Muscle of leg (tissue), 11 donors: Measurements from ENCODE around the gene UFSP2. TPM values are rescaled to one million over a fixed set of nuclear protein-coding genes. Genes with fewer than 3 reads are reported as not detected.
A peak's percentile ranks its signal among the peaks of the same experiment; 100 is the strongest.

Source experiments
- DNase-seq: peaks from one replicate; pipeline ENCODE4 v3.0.0; 2013
- H3K27ac ChIP-seq: one replicate; pipeline ENCODE4 v1.5.1; 2013; ENCODE audit warnings: mild to moderate bottlenecking, low read length, control low read depth
- H3K27me3 ChIP-seq: one replicate; pipeline ENCODE4 v1.6.1; 2013; ENCODE audit warnings: low read length; ENCODE audit not compliant: control insufficient read depth, insufficient read depth
- H3K36me3 ChIP-seq: one replicate; pipeline ENCODE4 v1.6.1; 2013; ENCODE audit warnings: low read length; ENCODE audit not compliant: control insufficient read depth, insufficient read depth
- H3K4me1 ChIP-seq: one replicate; pipeline ENCODE4 v1.6.1; 2013; ENCODE audit warnings: low read length; ENCODE audit not compliant: control insufficient read depth, insufficient read depth
- H3K4me3 ChIP-seq: one replicate; pipeline ENCODE4 v1.5.1; 2013; ENCODE audit warnings: low read length, control low read depth
- H3K9me3 ChIP-seq: replicated peaks from 2 replicates; pipeline ENCODE4 v1.6.1; 2013; ENCODE audit warnings: low read depth, low read length; ENCODE audit not compliant: control insufficient read depth
- WGBS: methylation state at CpG from one replicate; pipeline ENCODE4 v1.1.5; 2013; ENCODE audit warnings: missing lambda C conversion rate; ENCODE audit not compliant: insufficient coverage; 5-methylcytosine and 5-hydroxymethylcytosine counted together
- polyA plus RNA-seq, 8 donors: library from polyadenylated mRNA; unstranded; fragments of 120-200 nt; gene quantifications; one replicate each; pipeline versions ENCODE4 v1.2.1 to v1.2.3, GENCODE V29; 2013; ENCODE audit warnings: inconsistent platforms in 1 of 8, low replicate concordance in 1 of 8; ENCODE audit not compliant: insufficient read length in 8 of 8, insufficient read depth in 1 of 8
- total RNA-seq: library from RNA; stranded (reverse); fragments of 120-200 nt; gene quantifications from one replicate; pipeline ENCODE4 v1.2.4, GENCODE V29; 2013

The UFSP2 gene
- total and polyA plus RNA-seq, 9 donors: 35.7 to 57.2 (median 41.2) TPM

- Histone ChIP-seq H3K27me3 (no peaks in the 10 kb centered on the region), H3K4me3 (no peak overlapping the region), H3K27ac (no peak overlapping the region), H3K36me3 (no peaks in the 10 kb centered on the region), H3K9me3 (no peaks in the 10 kb centered on the region), H3K4me1 (no peaks in the 10 kb centered on the region)
- DNase-seq: no peak
These were observed 12.0 kb upstream of the UFSP2 start for GRCh38 chr4:185437809-185438208.

DNA sequence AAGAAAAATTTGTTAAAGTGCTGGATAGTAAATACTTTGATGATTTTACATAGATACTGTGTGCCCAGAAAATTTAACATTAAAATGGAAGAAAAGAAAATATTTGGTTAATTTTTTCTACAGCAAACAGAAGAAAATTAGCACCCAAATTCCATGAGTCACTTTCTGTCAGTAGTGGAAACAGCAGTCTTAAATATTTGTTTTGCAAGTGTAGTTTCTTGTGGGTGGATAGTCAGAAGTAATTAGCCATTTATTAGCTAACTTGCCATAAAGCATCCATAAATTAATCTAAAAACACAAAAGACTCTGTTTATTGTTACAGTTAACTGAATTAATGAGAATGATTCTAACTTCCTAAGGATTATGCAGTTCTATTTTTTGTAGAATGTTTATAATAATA lies 9.7 kb upstream of the UFSP2 start:
- Histone ChIP-seq H3K4me1 (no peaks in the 10 kb centered on the region), H3K9me3 (no peaks in the 10 kb centered on the region), H3K36me3 (no peaks in the 10 kb centered on the region), H3K4me3 (no peak overlapping the region), H3K27me3 (no peaks in the 10 kb centered on the region), H3K27ac (no peak overlapping the region)
- no peak for DNase-seq

DNA sequence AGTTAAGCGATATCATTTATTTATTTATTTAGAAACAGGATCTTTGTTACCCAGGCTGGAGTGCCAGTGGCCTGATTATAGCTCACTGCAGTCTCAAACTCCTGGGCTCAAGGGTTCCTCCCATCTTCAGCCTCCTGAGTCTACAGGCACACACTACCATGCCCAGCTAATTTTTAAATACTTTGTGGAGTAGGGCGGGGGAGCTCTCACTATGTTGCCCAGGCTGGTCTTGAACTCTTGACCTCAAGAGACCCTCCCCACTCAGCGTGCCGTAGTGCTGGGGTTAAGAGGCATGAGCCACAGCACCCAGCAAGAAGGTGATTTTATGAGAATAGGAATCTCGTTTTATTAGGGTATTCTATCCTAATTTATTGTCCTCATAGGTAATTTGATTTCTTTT lies 3.9 kb upstream of the UFSP2 start:
- no peak overlapping the region for H3K27ac ChIP-seq
- H3K27me3 ChIP-seq: no peaks in the 10 kb centered on the region
- H3K36me3 ChIP-seq: no peaks in the 10 kb centered on the region
- H3K9me3 ChIP-seq: no peaks in the 10 kb centered on the region
- H3K4me3 ChIP-seq: no peak overlapping the region
- no CpG with 5 or more reads among the region's 5 CpGs for WGBS
- DNase-seq: no peak
- H3K4me1 ChIP-seq: peaks cover 10% of the 10 kb centered on the region

GRCh38 chr4:185426960-185427688 lies 1.4 kb upstream of the UFSP2 start:
- H3K9me3 ChIP-seq: no peaks in the 10 kb centered on the region
- peaks cover under 1% of the 10 kb centered on the region for H3K36me3 ChIP-seq
- no peak for DNase-seq
- WGBS: 91% methylated on average over 15 of the region's 22 CpGs
- H3K27ac ChIP-seq: no peak overlapping the region
- H3K4me3 ChIP-seq: no peak overlapping the region
- no peaks in the 10 kb centered on the region for H3K27me3 ChIP-seq
- peaks cover 15% of the 10 kb centered on the region for H3K4me1 ChIP-seq

GRCh38 chr4:185424905-185425646 lies 688 bp downstream of the UFSP2 start:
- Histone ChIP-seq H3K4me3 (peak overlapping the region; percentile 73), H3K9me3 (no peaks in the 10 kb centered on the region), H3K27me3 (no peaks in the 10 kb centered on the region), H3K36me3 (peaks cover 3% of the 10 kb centered on the region), H3K27ac (peak overlapping the region; percentile 95), H3K4me1 (peaks cover 15% of the 10 kb centered on the region)
- WGBS: 22% methylated on average over 11 of the region's 13 CpGs
- DNase-seq: no peak

DNA sequence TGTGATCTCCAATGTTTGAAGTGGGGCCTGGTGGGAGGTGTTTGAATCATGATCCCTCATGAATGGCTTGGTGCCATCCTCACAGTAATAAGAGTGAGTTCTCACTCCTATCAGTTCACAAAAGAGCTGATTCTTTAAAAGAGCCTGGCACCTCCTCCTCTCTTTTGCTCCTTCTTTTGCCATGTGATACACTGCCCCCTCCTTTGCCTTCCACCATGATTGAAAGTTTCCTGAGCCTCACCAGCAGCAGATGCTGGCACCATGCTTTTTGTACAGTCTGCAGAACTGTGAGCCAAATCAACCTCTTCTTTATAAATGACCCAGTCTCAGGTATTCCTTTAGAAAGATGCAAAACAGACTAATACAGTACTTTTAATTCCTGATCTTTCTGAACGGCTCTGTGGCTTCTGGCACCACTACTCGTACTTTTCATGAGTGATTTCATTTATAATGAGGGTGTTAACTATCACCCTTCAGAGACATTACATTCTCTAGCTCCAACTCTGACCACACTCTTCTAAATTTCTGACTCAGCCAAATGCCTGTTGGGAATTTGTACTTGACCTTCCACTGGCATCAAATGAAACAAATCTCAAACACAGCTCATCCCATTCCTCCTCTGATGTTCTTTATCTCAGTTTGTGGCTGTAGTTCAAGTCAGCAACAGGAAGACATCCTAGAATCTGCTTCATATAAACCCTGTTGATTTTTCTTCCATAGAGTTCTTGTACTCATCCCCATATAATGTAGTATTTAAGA lies 4.2 kb downstream of the UFSP2 start:
- Histone ChIP-seq H3K9me3 (no peaks in the 10 kb centered on the region), H3K4me1 (peaks cover 15% of the 10 kb centered on the region), H3K27me3 (no peaks in the 10 kb centered on the region), H3K4me3 (no peak overlapping the region), H3K27ac (no peak overlapping the region), H3K36me3 (peaks cover 7% of the 10 kb centered on the region)
- no peak for DNase-seq
- WGBS: no CpG with 5 or more reads among the region's 2 CpGs

DNA sequence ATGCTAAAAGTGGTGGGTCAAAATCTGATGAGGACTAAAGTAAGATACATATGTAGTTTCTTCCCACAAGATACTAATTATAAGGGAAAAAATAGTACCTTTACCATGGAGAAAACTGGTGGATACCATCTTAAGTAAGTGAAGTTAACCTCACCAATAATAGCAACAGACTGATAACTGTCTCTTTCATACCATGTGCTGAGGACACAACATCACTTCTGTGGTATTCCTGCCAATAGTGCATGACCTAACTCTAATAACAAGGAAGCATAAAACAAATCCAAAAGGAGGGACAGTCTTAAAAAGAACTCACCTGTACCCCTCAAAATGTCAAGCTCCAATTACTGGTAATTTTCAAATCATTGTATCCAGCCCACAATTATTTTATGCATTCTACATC lies 8.8 kb downstream of the UFSP2 start:
- Histone ChIP-seq H3K36me3 (peaks cover 16% of the 10 kb centered on the region), H3K27ac (no peak overlapping the region)

DNA sequence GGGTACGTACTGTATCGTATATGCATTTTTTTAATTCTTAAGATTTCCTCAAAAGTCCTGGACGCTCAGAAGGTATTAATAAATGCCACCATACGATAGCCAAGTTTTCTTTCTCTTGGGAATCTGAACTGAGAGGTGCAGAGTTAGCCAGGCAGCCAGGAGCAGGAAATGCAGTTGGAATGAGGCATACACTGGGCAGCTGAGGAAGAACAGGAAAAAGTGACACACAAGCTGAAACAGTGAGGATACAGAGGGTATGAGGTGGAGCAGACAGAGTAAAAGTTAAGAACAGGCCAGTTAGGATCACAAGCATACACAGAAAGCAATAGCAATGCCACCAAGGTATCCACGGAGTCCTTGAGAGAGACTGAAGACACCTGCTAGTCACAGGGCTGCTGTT lies 13.4 kb downstream of the UFSP2 start:
- peaks cover 31% of the 10 kb centered on the region for H3K36me3 ChIP-seq
- peaks cover 4% of the 10 kb centered on the region for H3K9me3 ChIP-seq
- WGBS: 94% methylated on average over 2 of the region's 5 CpGs
- no peaks in the 10 kb centered on the region for H3K27me3 ChIP-seq
- no peak overlapping the region for H3K27ac ChIP-seq
- DNase-seq: no peak
- H3K4me1 ChIP-seq: no peaks in the 10 kb centered on the region
- no peak overlapping the region for H3K4me3 ChIP-seq

More for the DNA sequence above, 8.8 kb downstream of the UFSP2 start:
- Histone ChIP-seq H3K9me3 (no peaks in the 10 kb centered on the region), H3K27me3 (no peaks in the 10 kb centered on the region), H3K4me1 (no peaks in the 10 kb centered on the region), H3K4me3 (no peak overlapping the region)
- DNase-seq: no peak

DNA sequence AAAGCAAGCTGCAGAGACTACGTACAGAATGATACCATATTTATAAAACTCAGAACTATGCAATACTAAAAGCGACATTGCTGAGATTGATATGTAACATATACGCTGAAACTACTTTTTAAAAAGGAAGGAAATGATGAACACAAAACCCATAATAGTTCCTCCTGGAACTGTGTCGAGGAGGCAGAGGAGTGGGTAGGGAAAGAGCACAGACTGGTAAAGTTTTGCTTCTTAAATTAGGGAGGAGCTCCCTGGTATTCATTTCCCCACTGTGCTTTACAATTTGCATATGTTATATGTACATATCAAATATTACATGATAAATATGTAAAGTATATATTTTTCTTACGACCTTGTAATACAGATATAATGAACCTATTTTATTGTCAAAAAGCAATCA lies 13.9 kb downstream of the UFSP2 start:
- WGBS: no CpG with 5 or more reads among the region's 5 CpGs
- peaks cover 30% of the 10 kb centered on the region for H3K36me3 ChIP-seq
- H3K4me1 ChIP-seq: no peaks in the 10 kb centered on the region
- no peak overlapping the region for H3K4me3 ChIP-seq
- DNase-seq: no peak
- H3K9me3 ChIP-seq: peaks cover 4% of the 10 kb centered on the region
- no peak overlapping the region for H3K27ac ChIP-seq
- no peaks in the 10 kb centered on the region for H3K27me3 ChIP-seq

GRCh38 chr4:185408432-185408831 lies 17.3 kb downstream of the UFSP2 start:
- H3K9me3 ChIP-seq: peaks cover 4% of the 10 kb centered on the region
- peaks cover 46% of the 10 kb centered on the region for H3K36me3 ChIP-seq

More at GRCh38 chr4:185408432-185408831, 17.3 kb downstream of the UFSP2 start:
- H3K27me3 ChIP-seq: no peaks in the 10 kb centered on the region
- H3K4me3 ChIP-seq: no peak overlapping the region
- no peaks in the 10 kb centered on the region for H3K4me1 ChIP-seq
- 100% methylated on average over 1 of the region's 2 CpGs for WGBS
- DNase-seq: no peak
- H3K27ac ChIP-seq: no peak overlapping the region
